ENCODE measurements around the gene PAK6. TPM values are rescaled to one million over a fixed set of nuclear protein-coding genes. Genes with fewer than 3 reads are reported as not detected.

The PAK6 gene
- total and polyA plus RNA-seq, 9 of the 15 experiments (the other 6 are each of a cell fraction or from before 2014, with no cell fraction given), result 0.03 to 0.74 (median 0.16) TPM; not detected in 2

GRCh38 chr15:40245666-40246450 lies 7.0 kb downstream of the PAK6 start (continued):
- no peak for TF ChIP-seq THRB (CRISPR knock-in tag; conservative IDR thresholded peaks at IDR 0.05)
- no peak for TF ChIP-seq ADNP (tag; IDR thresholded peaks at IDR 0.05)

GRCh38 chr15:40246496-40247280 lies 7.8 kb downstream of the PAK6 start:
- DNase-seq (ENCODE audit: extremely low read depth in 1 of 4, low spot score in 3 of 4) (no peak), ATAC-seq (no peak), FAIRE-seq (no peak)
- intact Hi-C loops (cut with micrococcal nuclease) (no loop called here), in situ Hi-C loops (cut with MboI) (no loop called here)
- Histone ChIP-seq H4K20me1 (replicated peaks; ENCODE audit: control insufficient read depth, insufficient read depth, low read length) (no peaks in the 10 kb centered on the region), H3K27ac (ENCODE audit: extremely low read depth, low read depth, low read length) (no peak overlapping the region), H3K36me3 (ENCODE audit: control insufficient read depth, insufficient read depth, low read length) (no peaks in the 10 kb centered on the region), H2AFZ (ENCODE audit: low read depth, low read length) (no peak overlapping the region), H3K4me1 (replicated peaks in 1 of 2; ENCODE audit: control insufficient read depth in 2 of 2, insufficient read depth in 2 of 2, low read length in 2 of 2) (peaks cover 20% of the 10 kb centered on the region in 2 experiments; a peak in 4 of 5 replicates), H3K79me2 (ENCODE audit: control insufficient read depth, insufficient read depth, low read length) (no peaks in the 10 kb centered on the region), H3K4me2 (ENCODE audit: insufficient read depth, low read length) (no peak overlapping the region), H3K4me3 (no peak overlapping the region), H3K9me1 (ENCODE audit: control insufficient read depth, insufficient read depth, low read length) (no peaks in the 10 kb centered on the region), H3K9ac (ENCODE audit: insufficient read depth in 1 of 2, low read depth in 2 of 2, low read length in 2 of 2) (no peak overlapping the region), H3K27me3 (ENCODE audit: control insufficient read depth in 2 of 2, insufficient read depth in 2 of 2, low read length in 2 of 2) (peaks cover 0 to 23% of the 10 kb centered on the region in 2 experiments; a peak in 2 of 5 replicates), H3K9me3 (replicated peaks; ENCODE audit: control insufficient read depth, insufficient read depth, low read depth, low read length) (no peaks in the 10 kb centered on the region)
- POLR2A ChIA-PET, result interaction anchor here (0.6 to 1.7 kb wide), 5 partner anchors 9 to 386 kb away, joined by 3 to 4 read pairs (median 3); no protein-coding TSS in a partner anchor
- 41% methylated on average over 8 of the region's 8 CpGs for WGBS (ENCODE audit: insufficient coverage, low coverage, missing lambda C conversion rate)
- CTCF ChIA-PET (ENCODE audit: low intra/inter-chr PET ratio), result no interaction called here
- no TSS peak for BruUV-seq (replicated peaks)
- no peak for TF ChIP-seq RHOXF2B (CRISPR knock-in tag; conservative IDR thresholded peaks at IDR 0.05)
- no peak for TF ChIP-seq CREB3L1 (IDR thresholded peaks at IDR 0.05; ENCODE audit: borderline replicate concordance, low read depth)
- no peak for TF ChIP-seq MECOM (CRISPR knock-in tag; IDR thresholded peaks at IDR 0.05)
- TF ChIP-seq GTF3C2 (IDR thresholded peaks at IDR 0.05; ENCODE audit: borderline replicate concordance, extremely low read depth, insufficient read length), result no peak
- TF ChIP-seq PURB (CRISPR knock-in tag; IDR thresholded peaks at IDR 0.05; ENCODE audit: low read depth), result no peak
- no peak for TF ChIP-seq SIRT6 (IDR thresholded peaks at IDR 0.05; ENCODE audit: low read depth, low read length)
- TF ChIP-seq JUNB (CRISPR knock-in tag; conservative IDR thresholded peaks at IDR 0.05), result no peak
- TF ChIP-seq THRA (IDR thresholded peaks at IDR 0.05), result no peak

Measured in K562 (cell line).